ENCODE results near the gene NFS1.
"Not testable (repeated sequence)": the region's sequence is repeated elsewhere in the genome, so short reads cannot be mapped to it uniquely, and the experiment has no call there.

Gene NFS1

GRCh38 chr20:35706591-35707529 lies 7.7 kb upstream of the NFS1 start:
- not testable (repeated sequence) for DNase-seq (ENCODE audit: low spot score)

GRCh38 chr20:35705894-35706293 lies 6.7 kb upstream of the NFS1 start:
- not testable (repeated sequence) for DNase-seq (ENCODE audit: low spot score)

- DNase-seq (ENCODE audit: low spot score) = no peak
Measured at GRCh38 chr20:35704514-35705261, 5.5 kb upstream of the NFS1 start.

- DNase-seq (ENCODE audit: low spot score) = no peak
Measured at GRCh38 chr20:35702824-35703695, 3.9 kb upstream of the NFS1 start.

- no peak for DNase-seq (ENCODE audit: low spot score)
Measured at GRCh38 chr20:35702051-35702823, 3.1 kb upstream of the NFS1 start.

GRCh38 chr20:35700625-35701148 lies 1.5 kb upstream of the NFS1 start:
- no peak for DNase-seq (ENCODE audit: low spot score)

- DNase-seq (ENCODE audit: low spot score) = no peak
Measured at GRCh38 chr20:35699957-35700624, 939 bp upstream of the NFS1 start.

- DNase-seq (ENCODE audit: low spot score) = peak; percentile 25
Measured at GRCh38 chr20:35698298-35699126, 640 bp downstream of the NFS1 start.

GRCh38 chr20:35697696-35698297 lies 1.4 kb downstream of the NFS1 start:
- DNase-seq (ENCODE audit: low spot score) = no peak

GRCh38 chr20:35695978-35696377 lies 3.2 kb downstream of the NFS1 start:
- no peak for DNase-seq (ENCODE audit: low spot score)

GRCh38 chr20:35695245-35695749 lies 3.9 kb downstream of the NFS1 start:
- DNase-seq (ENCODE audit: low spot score) = no peak

GRCh38 chr20:35690265-35690664 lies 8.9 kb downstream of the NFS1 start:
- DNase-seq (ENCODE audit: low spot score) = no peak

- DNase-seq (ENCODE audit: low spot score) = not testable (repeated sequence)
Measured at GRCh38 chr20:35686872-35687271, 12.3 kb downstream of the NFS1 start.

- not testable (repeated sequence) for DNase-seq (ENCODE audit: low spot score)
Measured at GRCh38 chr20:35685368-35685767, 13.8 kb downstream of the NFS1 start.

- no peak for DNase-seq (ENCODE audit: low spot score)
Measured at GRCh38 chr20:35681960-35682359, 17.2 kb downstream of the NFS1 start.

GRCh38 chr20:35680452-35681183 lies 18.5 kb downstream of the NFS1 start:
- peak; percentile 23 for DNase-seq (ENCODE audit: low spot score)

GRCh38 chr20:35674921-35675320 lies 24.2 kb downstream of the NFS1 start:
- no peak for DNase-seq (ENCODE audit: low spot score)

- no peak for DNase-seq (ENCODE audit: low spot score)
Measured at GRCh38 chr20:35673884-35674283, 25.3 kb downstream of the NFS1 start.
